Subcutaneous adipose tissue (tissue), 4 donors: Measurements from ENCODE around the gene GFM1. TPM values are rescaled to one million over a fixed set of nuclear protein-coding genes. Genes with fewer than 3 reads are reported as not detected.

ENCODE experiments used
- total RNA-seq, 4 donors: library from RNA; depleted of rRNA; stranded (reverse); fragments of >200 nt; gene quantifications; one replicate each; pipeline ENCODE4 v1.1.0, GENCODE V29; 2016
- TF ChIP-seq, protein P1 (sequence below): fragments of 450-650 bp; IDR thresholded peaks from one replicate; pipeline ENCODE4 v1.5.1; 2016; ENCODE audit warnings: low read depth, mild to moderate bottlenecking, control low read depth, antibody characterized with exemption, moderate library complexity

Gene GFM1
- total RNA-seq, 4 donors from 2014 or later: 34.2 to 62.4 (median 49.0) TPM

DNA sequence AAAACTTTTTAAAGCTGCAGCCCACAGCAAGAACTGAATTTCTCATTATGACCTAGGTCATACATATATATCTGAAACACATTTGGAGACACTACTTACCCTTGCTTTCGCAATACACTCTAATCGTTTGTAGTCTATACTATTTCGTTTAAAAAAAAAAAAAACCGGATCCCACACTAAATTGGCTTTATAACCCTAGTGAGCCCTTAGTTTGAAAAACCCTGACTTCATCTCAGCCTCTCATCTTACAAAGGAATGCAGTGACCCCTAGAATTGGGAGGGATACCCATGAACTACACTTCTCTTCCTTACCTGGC is 83.7 kb downstream of the GFM1 start:
- TF ChIP-seq, protein P1, sequence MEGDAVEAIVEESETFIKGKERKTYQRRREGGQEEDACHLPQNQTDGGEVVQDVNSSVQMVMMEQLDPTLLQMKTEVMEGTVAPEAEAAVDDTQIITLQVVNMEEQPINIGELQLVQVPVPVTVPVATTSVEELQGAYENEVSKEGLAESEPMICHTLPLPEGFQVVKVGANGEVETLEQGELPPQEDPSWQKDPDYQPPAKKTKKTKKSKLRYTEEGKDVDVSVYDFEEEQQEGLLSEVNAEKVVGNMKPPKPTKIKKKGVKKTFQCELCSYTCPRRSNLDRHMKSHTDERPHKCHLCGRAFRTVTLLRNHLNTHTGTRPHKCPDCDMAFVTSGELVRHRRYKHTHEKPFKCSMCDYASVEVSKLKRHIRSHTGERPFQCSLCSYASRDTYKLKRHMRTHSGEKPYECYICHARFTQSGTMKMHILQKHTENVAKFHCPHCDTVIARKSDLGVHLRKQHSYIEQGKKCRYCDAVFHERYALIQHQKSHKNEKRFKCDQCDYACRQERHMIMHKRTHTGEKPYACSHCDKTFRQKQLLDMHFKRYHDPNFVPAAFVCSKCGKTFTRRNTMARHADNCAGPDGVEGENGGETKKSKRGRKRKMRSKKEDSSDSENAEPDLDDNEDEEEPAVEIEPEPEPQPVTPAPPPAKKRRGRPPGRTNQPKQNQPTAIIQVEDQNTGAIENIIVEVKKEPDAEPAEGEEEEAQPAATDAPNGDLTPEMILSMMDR: no peak

DNA sequence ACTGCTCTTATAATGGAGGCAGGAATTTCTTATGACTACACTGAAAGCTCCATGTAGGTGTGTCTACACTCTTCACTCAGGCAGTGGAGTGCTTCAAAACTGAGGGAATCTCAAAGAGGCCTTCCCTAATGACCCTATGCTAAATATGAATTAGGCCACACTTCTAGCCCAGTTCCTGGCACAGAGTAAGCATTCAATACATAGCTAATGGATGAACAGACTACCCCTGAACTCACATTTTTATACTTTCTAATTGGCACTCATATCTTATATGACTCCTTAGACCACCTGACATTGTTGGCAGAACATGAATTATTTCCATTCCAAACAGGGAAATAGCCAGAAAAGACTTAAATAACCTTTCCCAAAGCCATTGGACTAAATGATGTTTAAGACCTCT is 84.5 kb downstream of the GFM1 start:
- TF ChIP-seq, protein P1: no peak

DNA sequence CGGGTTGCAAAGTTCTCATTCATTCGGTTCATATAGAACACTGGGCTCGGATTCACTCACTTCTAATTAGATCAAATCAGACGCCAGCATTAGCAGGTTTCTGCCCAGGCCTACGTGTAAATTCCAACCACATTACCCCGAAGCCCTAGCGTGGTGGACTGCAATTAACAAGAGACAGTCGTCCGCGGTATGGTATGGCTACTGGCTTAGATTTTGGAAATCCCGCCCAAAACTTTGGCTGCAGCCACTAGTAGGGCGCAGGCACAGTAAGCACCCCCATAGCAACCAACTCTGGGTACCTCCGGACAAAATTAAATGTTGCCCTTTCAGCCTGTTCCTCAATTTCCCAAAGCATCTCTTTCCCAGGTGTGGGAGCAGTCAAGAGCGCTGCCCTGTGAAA is 87.2 kb downstream of the GFM1 start:
- TF ChIP-seq, protein P1: no peak

DNA sequence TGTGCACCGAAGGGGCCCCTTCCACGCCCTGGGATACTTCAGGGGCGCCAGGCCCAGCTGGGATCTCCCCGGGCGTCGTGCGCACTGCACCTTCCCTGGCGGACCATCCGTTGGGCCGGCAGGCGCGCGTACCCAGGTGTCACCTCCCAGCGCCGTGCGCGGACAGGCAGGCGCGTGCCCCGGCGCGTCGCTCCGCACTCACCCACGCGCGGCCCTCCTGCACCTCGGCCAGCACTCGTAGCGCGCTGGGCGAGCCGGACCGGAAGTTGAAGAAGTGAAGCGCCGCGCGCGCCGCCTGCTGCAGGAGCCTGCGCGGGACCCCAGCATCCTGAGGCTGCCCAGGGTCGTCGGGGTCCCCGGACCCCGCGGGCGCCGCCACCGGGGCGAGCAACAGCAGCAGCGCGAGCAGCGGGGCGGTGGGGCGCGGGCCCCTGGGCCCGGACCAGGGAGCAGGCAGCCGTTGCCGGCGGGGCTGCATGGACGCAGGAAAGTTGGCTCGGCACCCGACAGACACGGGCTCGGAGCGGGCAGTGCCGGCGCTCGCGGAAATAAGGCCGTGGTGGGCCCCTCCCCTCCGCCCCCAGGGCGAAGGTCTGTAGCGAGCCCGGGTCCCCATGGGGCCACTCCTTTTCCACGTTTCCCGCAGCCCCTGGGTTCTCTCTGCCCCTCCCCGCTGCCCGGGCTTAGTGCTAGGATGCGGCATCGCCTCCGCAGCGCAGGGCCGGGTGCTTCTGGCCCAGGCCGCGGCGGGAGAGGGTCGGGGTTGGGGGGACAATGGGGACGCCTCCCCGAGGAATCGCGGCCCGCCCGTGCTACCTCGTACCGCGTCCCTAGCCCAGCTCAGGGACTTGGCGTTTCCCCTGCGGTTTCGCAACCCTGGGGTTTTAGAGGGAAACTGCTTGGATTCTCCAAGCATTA is 87.9 kb downstream of the GFM1 start, which contains the start of gene RARRES1:
RARRES1 (minus strand) TSS at position 520 of the 918 bp plus-strand sequence; CDS start at position 478, 42 bp downstream.
- TF ChIP-seq, protein P1: no peak

DNA sequence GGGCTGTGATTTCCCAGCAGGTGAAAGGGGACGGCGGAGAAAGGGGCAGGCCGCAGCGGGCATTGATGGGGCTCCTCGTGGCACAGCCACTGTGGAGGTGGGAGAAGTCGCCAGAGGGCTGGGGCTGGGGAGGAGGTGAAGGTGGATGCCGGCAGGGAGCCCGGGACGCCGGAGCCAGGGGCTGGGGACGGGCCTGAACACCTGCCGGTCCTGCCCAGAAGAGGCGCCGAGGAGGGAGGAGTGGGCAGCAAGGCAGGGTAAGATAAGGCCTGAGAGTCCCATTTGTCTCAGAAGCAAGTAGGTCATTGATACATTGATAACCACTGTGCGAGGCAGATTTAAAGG is 88.5 kb downstream of the GFM1 start:
- TF ChIP-seq, protein P1: no peak

DNA sequence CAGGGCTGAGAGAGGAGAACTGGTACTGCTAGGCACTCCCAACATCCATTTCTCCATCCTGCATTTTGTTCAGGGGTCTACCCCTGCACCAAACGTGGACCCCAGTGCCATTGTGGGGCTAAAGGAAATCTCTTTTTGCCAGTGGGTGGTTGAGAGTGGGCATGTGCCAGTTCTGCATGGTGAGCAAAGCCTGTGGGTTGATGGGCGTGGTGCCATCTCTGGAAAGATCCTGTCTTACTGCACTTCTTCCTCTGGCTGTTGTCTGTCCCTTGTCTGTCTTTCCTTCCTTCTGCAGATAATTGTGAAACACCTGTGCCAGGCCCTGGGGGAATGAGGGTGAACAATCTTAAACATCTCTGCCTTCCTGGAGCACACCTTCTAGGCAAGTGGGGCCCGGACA is 89.3 kb downstream of the GFM1 start:
- TF ChIP-seq, protein P1: no peak

DNA sequence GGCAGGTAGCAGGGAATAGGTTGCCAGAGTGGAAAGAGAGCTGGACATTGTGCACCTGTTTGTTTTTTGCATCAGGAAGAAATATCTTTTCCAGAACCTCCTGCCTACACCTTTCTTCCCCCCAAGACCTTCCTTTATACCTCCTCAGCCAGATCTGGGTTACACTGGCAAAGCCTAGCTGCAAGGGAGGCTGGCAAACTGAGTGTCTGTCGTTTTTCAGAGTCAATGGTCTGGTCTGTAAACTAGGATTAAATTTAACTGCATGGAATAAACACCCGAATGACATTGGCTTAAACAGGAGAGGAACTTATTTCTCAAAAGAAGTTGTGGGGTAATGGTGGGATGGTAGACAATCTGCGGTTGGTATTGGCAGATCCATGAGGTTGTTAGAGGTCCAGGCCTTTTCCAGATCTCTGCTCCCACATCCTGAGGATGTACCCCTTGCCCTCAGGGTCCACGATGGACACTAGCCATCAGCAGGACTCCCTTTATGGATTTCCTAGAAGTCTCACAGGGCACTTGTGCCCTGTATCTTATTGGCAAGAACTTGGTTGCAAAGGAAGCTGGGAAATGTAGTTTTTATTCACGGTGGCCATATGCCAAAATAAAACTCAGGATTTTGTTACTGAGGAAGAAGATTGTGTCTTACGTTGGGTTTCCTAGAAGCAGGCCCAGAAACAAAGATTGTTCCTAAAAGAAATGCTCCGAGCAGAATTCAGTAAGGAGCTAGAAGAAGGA is 91.1 kb downstream of the GFM1 start:
- TF ChIP-seq, protein P1: no peak
